CD14-positive monocyte (primary cell): ENCODE measurements around the gene PKD1L1. TPM values are rescaled to one million over a fixed set of nuclear protein-coding genes. Genes with fewer than 3 reads are reported as not detected.

ENCODE experiments used
- DNase-seq, 3 donors: peaks; one replicate each; pipeline ENCODE4 v3.0.0-alpha.2; 2011 to 2022
- H2AFZ ChIP-seq: 2 replicates; pipeline ENCODE4 v1.6.0; 2012; ENCODE audit warnings: mild to moderate bottlenecking, low read depth, low read length, inconsistent platforms; ENCODE audit not compliant: insufficient read depth, poor library complexity, severe bottlenecking
- H3K27ac ChIP-seq, 2 donors: 1 replicate in 1 of 2; 2 replicates in 1 of 2; pipeline ENCODE4 v1.5.1; 2012 to 2013; ENCODE audit warnings: low read length in 2 of 2, control low read depth in 1 of 2, inconsistent platforms in 1 of 2, low read depth in 1 of 2, mild to moderate bottlenecking in 1 of 2
- H3K27me3 ChIP-seq, 2 donors: one replicate each; pipeline versions ENCODE4 v1.6.0 to v1.6.1; 2011 to 2013; ENCODE audit warnings: low read length in 2 of 2; ENCODE audit not compliant: control insufficient read depth in 2 of 2, insufficient read depth in 2 of 2
- H3K36me3 ChIP-seq, 2 donors: replicated peaks in 1 of 2; 1 replicate in 1 of 2; 2 replicates in 1 of 2; pipeline versions ENCODE4 v1.5.1 to v1.6.1; 2012 to 2013; ENCODE audit warnings: low read length in 2 of 2, control low read depth in 1 of 2, inconsistent platforms in 1 of 2, mild to moderate bottlenecking in 1 of 2; ENCODE audit not compliant: insufficient read depth in 2 of 2, control insufficient read depth in 1 of 2
- H3K4me1 ChIP-seq, 2 donors: 1 replicate in 1 of 2; 2 replicates in 1 of 2; pipeline versions ENCODE4 v1.5.1 to v1.6.1; 2012 to 2013; ENCODE audit warnings: low read length in 2 of 2, control low read depth in 1 of 2, inconsistent platforms in 1 of 2, mild to moderate bottlenecking in 1 of 2, moderate library complexity in 1 of 2; ENCODE audit not compliant: insufficient read depth in 2 of 2, control insufficient read depth in 1 of 2
- H3K4me2 ChIP-seq: replicated peaks from 2 replicates; pipeline ENCODE3; 2012; ENCODE audit warnings: low read length, moderate library complexity, mild to moderate bottlenecking; ENCODE audit not compliant: poor library complexity, severe bottlenecking; ENCODE audit errors: extremely low read depth
- H3K4me3 ChIP-seq, 3 experiments: fragments of 200-600 bp in 1 of 3; sonication (generic) in 1 of 3; replicated peaks in 1 of 3; 1 replicate in 2 of 3; 2 replicates in 1 of 3; pipeline ENCODE4 v1.5.1; 2011 to 2013; ENCODE audit warnings: low read length in 3 of 3, mild to moderate bottlenecking in 3 of 3, control low read depth in 2 of 3, low read depth in 2 of 3, inconsistent platforms in 1 of 3, moderate library complexity in 1 of 3
- H3K79me2 ChIP-seq: 2 replicates; pipeline ENCODE4 v1.6.0; 2012; ENCODE audit warnings: mild to moderate bottlenecking, control low read depth, inconsistent platforms, low read length, moderate library complexity; ENCODE audit not compliant: insufficient read depth
- H3K9ac ChIP-seq: 2 replicates; pipeline ENCODE4 v1.6.0; 2017; ENCODE audit warnings: low read length, mild to moderate bottlenecking; ENCODE audit not compliant: insufficient read depth, poor library complexity, severe bottlenecking
- H3K9me3 ChIP-seq, 2 donors: replicated peaks in 1 of 2; 1 replicate in 1 of 2; 2 replicates in 1 of 2; pipeline versions ENCODE4 v1.5.1 to v1.6.1; 2012 to 2013; ENCODE audit warnings: low read length in 2 of 2, control low read depth in 1 of 2; ENCODE audit not compliant: control insufficient read depth in 1 of 2, insufficient read depth in 1 of 2
- H4K20me1 ChIP-seq: 2 replicates; pipeline ENCODE4 v1.6.0; 2012; ENCODE audit warnings: mild to moderate bottlenecking, low read length, control low read depth, moderate library complexity; ENCODE audit not compliant: insufficient read depth
- H3K27ac Mint-ChIP-seq, 7 donors: one replicate each; pipeline ENCODE4 v1.8.0; 2020; ENCODE audit warnings: mild to moderate bottlenecking in 7 of 7, mixed read lengths in 7 of 7, moderate library complexity in 6 of 7, inconsistent platforms in 2 of 7
- H3K27me3 Mint-ChIP-seq, 3 donors: one replicate each; pipeline ENCODE4 v1.8.0; 2021 to 2022; ENCODE audit warnings: low read depth in 3 of 3, mild to moderate bottlenecking in 3 of 3, mixed read lengths in 3 of 3, moderate library complexity in 3 of 3, inconsistent platforms in 1 of 3
- H3K36me3 Mint-ChIP-seq, 2 donors: one replicate each; pipeline ENCODE4 v1.8.0; 2020; ENCODE audit warnings: mixed read lengths in 2 of 2, inconsistent platforms in 1 of 2, mild to moderate bottlenecking in 1 of 2
- H3K4me1 Mint-ChIP-seq: one replicate; pipeline ENCODE4 v1.8.0; 2020; ENCODE audit warnings: mild to moderate bottlenecking, mixed read lengths
- H3K4me3 Mint-ChIP-seq, 2 donors: one replicate each; pipeline ENCODE4 v1.8.0; 2020; ENCODE audit warnings: mild to moderate bottlenecking in 2 of 2, mixed read lengths in 2 of 2, moderate library complexity in 1 of 2
- H3K9me3 Mint-ChIP-seq, 7 donors: one replicate each; pipeline ENCODE4 v1.8.0; 2020 to 2022; ENCODE audit warnings: mixed read lengths in 7 of 7, mild to moderate bottlenecking in 6 of 7, moderate library complexity in 6 of 7, inconsistent platforms in 2 of 7
- CTCF ChIP-seq: fragments of 200-600 bp; IDR thresholded peaks from one replicate; pipeline ENCODE4 v1.8.0; 2022; ENCODE audit warnings: antibody characterized with exemption, mild to moderate bottlenecking
- WGBS: methylation state at CpG from one replicate; pipeline ENCODE4 v1.1.5; 2013; ENCODE audit warnings: missing lambda C conversion rate; ENCODE audit not compliant: insufficient coverage; 5-methylcytosine and 5-hydroxymethylcytosine counted together
- intact Hi-C, 2 donors: fragments of 100-400 bp; cut with micrococcal nuclease; formaldehyde crosslinking; loops; one replicate each; pipeline versions ENCODE4 v1.15.0 to v1.15.1; 2023
- polyA plus RNA-seq, 3 donors: library from polyadenylated mRNA; depleted of rRNA in 1 of 3; unstranded in 2 of 3; stranded (reverse) in 1 of 3; fragments of 300-500 nt in 2 of 3; fragments of >200 nt in 1 of 3; fragmentation: Illumina TruSeq in 2 of 3; gene quantifications; 1 replicate in 2 of 3; 2 replicates in 1 of 3; pipeline ENCODE4 v1.2.3, GENCODE V29; 2012 to 2021

PKD1L1 gene
- polyA plus RNA-seq, 3 donors: 0.19 TPM; not detected in 2

- Histone ChIP-seq H3K36me3 (no peaks in the 10 kb centered on the region), H3K27ac (no peak overlapping the region), H3K79me2 (no peaks in the 10 kb centered on the region), H3K9ac (no peak overlapping the region), H3K4me1 (no peaks in the 10 kb centered on the region), H3K9me3 (no peaks in the 10 kb centered on the region), H3K4me3 (no peak overlapping the region), H3K27me3 (no peaks in the 10 kb centered on the region), H3K4me2 (no peak overlapping the region), H2AFZ (no peak overlapping the region), H4K20me1 (no peaks in the 10 kb centered on the region)
- no peak for TF ChIP-seq CTCF
- H3K27me3 Mint-ChIP-seq: peaks cover 2 to 5% (median 4%) of the 10 kb centered on the region in 3 donors
- no peak overlapping the region for H3K4me3 Mint-ChIP-seq
- H3K27ac Mint-ChIP-seq: no peak overlapping the region
- DNase-seq: no peak
- H3K36me3 Mint-ChIP-seq: no peaks in the 10 kb centered on the region
- H3K9me3 Mint-ChIP-seq: peaks cover 0 to 2% (median 0%) of the 10 kb centered on the region in 7 donors
- no peaks in the 10 kb centered on the region for H3K4me1 Mint-ChIP-seq
- intact Hi-C loops: no loop called here
- WGBS: 93% methylated on average over 3 of the region's 7 CpGs
These were observed 182.1 kb downstream of the PKD1L1 start for GRCh38 chr7:47766126-47766525.

DNA sequence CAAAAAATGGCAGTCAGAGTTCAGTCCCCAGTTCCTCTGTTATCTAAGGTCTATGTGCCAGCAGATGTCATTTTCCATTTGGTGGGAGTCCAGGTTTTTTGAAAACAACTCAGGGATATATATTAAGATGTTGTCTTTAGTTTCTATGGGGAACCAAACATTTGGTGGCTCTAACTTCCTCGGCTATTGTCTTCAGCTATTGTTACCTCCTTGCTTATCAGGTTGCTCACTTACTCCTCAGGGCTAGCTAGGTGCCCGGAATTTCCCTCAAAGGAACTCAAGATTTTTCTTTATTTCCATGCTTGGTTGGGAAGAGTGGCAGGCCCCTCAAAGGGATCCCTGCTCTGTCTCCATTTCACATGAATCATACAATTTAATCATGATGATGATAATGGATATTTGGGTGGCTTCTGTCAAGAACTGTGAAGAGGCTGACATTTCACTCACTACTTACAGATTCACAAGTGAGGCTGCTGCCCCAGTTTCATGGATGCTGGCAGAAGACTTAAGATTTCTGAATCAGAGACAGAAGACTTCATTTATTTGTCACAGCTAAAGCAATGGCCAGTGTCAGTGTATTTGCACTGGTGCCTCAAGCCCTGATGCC lies 182.8 kb downstream of the PKD1L1 start:
- H4K20me1 ChIP-seq: no peaks in the 10 kb centered on the region
- intact Hi-C loops: no loop called here
- Mint-ChIP-seq H3K27ac (no peak overlapping the region), H3K9me3 (peaks cover 0 to 3% (median 0%) of the 10 kb centered on the region in 7 donors), H3K36me3 (no peaks in the 10 kb centered on the region), H3K4me3 (no peak overlapping the region), H3K4me1 (no peaks in the 10 kb centered on the region), H3K27me3 (peaks cover 1 to 5% (median 2%) of the 10 kb centered on the region in 3 donors)
- no peaks in the 10 kb centered on the region for H3K36me3 ChIP-seq
- WGBS: no CpG with 5 or more reads among the region's 2 CpGs
- no peak overlapping the region for H2AFZ ChIP-seq
- no peaks in the 10 kb centered on the region for H3K4me1 ChIP-seq
- H3K4me3 ChIP-seq: no peak overlapping the region
- H3K27ac ChIP-seq: no peak overlapping the region
- no peak overlapping the region for H3K9ac ChIP-seq
- H3K4me2 ChIP-seq: no peak overlapping the region
- H3K9me3 ChIP-seq: no peaks in the 10 kb centered on the region
- no peaks in the 10 kb centered on the region for H3K27me3 ChIP-seq
- H3K79me2 ChIP-seq: no peaks in the 10 kb centered on the region
- no peak for DNase-seq
- no peak for TF ChIP-seq CTCF
